ENCODE results near the gene PPFIA2. TPM values are rescaled to one million over a fixed set of nuclear protein-coding genes. Genes with fewer than 3 reads are reported as not detected.
A peak's percentile ranks its signal among the peaks of the same experiment; 100 is the strongest.

Gene PPFIA2
- total RNA-seq, 1 donor from 2014 or later = 1.0 TPM

GRCh38 chr12:81530352-81530751 lies 228.8 kb downstream of the PPFIA2 start:
- H3K4me1 ChIP-seq (ENCODE audit: control insufficient read depth in 3 of 3, insufficient read depth in 3 of 3, low read length in 3 of 3) = no peaks in the 10 kb centered on the region

DNA sequence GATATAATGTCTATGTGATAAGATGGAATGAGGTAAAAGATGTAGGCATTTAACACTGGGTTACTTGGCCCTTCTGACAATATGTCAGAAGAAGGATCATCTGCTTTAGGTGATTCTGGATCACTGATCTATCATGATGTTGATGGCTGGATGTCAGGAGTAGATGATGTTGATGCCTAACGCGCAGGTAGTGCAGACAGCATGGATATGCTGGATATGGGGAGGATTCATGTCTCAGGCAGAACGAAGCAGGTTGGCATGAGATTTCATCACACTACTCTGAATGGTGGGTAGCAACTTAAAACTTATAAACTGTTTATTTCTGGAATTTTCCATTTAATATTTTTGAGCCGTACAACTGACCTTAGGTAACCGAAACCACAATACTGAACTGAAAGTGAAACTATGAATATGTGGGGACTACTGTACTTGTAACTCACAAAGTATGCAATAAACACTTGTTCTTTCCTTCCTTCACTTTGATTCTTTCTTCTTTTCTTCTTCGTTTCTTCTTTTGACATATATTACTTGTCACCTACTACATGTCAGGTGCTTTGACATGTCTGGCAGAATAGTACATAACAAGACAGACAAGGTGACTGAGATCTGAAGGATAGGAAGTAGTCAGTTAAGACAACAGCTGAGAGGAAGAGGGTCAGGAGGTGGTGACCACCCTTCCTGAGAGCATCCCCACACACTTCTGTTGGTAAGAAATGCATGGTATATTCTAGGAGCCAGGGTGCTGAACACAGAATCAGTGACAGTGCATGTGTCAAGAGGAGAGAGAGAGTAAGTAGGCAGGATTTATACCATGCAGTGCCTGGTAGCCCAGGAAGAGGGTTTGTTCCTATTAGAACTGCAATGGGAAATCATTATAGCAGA lies 238.8 kb downstream of the PPFIA2 start:
- Histone ChIP-seq H3K4me1 (ENCODE audit: control insufficient read depth in 3 of 3, insufficient read depth in 3 of 3, low read length in 3 of 3) (no peaks in the 10 kb centered on the region), H3K4me3 (ENCODE audit: low read length in 3 of 3) (peak overlapping the region; percentile 11 to 39 (median 14)), H3K36me3 (ENCODE audit: control insufficient read depth in 3 of 3, insufficient read depth in 3 of 3, low read length in 3 of 3) (no peaks in the 10 kb centered on the region), H3K9ac (ENCODE audit: low read depth in 1 of 3, low read length in 3 of 3) (no peak overlapping the region), H3K27ac (ENCODE audit: low read depth, low read length) (no peak overlapping the region), H3K27me3 (ENCODE audit: control insufficient read depth in 3 of 3, insufficient read depth in 3 of 3, low read length in 3 of 3) (no peaks in the 10 kb centered on the region), H3K9me3 (ENCODE audit: control insufficient read depth in 3 of 3, low read length in 3 of 3) (peaks cover 0 to 3% (median 0%) of the 10 kb centered on the region in 3 donors)

More at GRCh38 chr12:81530352-81530751, 228.8 kb downstream of the PPFIA2 start:
- H3K4me3 ChIP-seq (ENCODE audit: low read length in 3 of 3) = no peak overlapping the region
- no peak overlapping the region for H3K9ac ChIP-seq (ENCODE audit: low read depth in 1 of 3, low read length in 3 of 3)
- H3K36me3 ChIP-seq (ENCODE audit: control insufficient read depth in 3 of 3, insufficient read depth in 3 of 3, low read length in 3 of 3) = no peaks in the 10 kb centered on the region
- H3K9me3 ChIP-seq (ENCODE audit: control insufficient read depth in 3 of 3, low read length in 3 of 3) = no peaks in the 10 kb centered on the region
- H3K27me3 ChIP-seq (ENCODE audit: control insufficient read depth in 3 of 3, insufficient read depth in 3 of 3, low read length in 3 of 3) = no peaks in the 10 kb centered on the region
- no peak overlapping the region for H3K27ac ChIP-seq (ENCODE audit: low read depth, low read length)

DNA sequence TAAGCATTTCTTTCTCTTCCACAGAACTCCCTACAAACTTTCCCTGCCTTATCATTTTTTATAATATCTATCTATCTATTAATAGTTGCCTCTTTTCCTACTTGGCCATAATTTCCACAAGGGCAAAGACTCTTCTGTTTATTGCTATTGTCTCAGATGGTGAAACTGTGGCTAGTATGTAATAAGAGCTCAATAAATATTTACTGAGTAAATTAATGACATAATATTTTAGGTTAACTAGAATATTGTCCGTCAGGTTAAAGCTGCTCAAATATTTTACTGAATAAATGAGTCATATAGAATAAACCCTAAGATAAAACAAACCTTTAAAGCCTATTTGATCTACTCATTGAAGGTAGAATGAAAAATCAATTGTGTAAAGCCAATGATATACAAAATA lies 240.5 kb downstream of the PPFIA2 start:
- H3K4me1 ChIP-seq (ENCODE audit: control insufficient read depth in 3 of 3, insufficient read depth in 3 of 3, low read length in 3 of 3) = no peaks in the 10 kb centered on the region

DNA sequence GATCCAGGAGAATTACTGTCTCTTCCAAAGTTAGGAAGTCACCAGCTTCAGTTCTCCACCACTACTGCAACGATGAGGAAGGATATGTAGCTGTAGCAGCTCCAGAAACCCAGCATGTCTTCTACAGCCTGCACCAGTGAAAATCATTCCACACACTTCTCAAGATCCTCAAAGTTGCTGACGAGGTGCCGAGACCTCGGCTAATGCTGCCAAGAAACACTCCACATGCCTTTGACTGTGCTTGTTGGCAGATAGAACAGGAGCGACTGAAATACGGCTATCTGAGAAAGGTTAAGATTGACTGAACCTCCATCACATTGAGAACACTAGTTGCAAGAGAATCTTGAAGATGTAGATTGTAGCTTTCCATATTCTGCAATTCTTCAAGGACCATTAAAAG lies 241.9 kb downstream of the PPFIA2 start:
- Histone ChIP-seq H3K36me3 (ENCODE audit: control insufficient read depth in 3 of 3, insufficient read depth in 3 of 3, low read length in 3 of 3) (no peaks in the 10 kb centered on the region), H3K4me3 (ENCODE audit: low read length in 3 of 3) (no peak overlapping the region), H3K9me3 (ENCODE audit: control insufficient read depth in 3 of 3, low read length in 3 of 3) (peaks cover 0 to 3% (median 0%) of the 10 kb centered on the region in 3 donors), H3K27me3 (ENCODE audit: control insufficient read depth in 3 of 3, insufficient read depth in 3 of 3, low read length in 3 of 3) (no peaks in the 10 kb centered on the region), H3K9ac (ENCODE audit: low read depth in 1 of 3, low read length in 3 of 3) (no peak overlapping the region), H3K4me1 (ENCODE audit: control insufficient read depth in 3 of 3, insufficient read depth in 3 of 3, low read length in 3 of 3) (no peaks in the 10 kb centered on the region), H3K27ac (ENCODE audit: low read depth, low read length) (no peak overlapping the region)

More for the DNA sequence above, 240.5 kb downstream of the PPFIA2 start:
- Histone ChIP-seq H3K9ac (ENCODE audit: low read depth in 1 of 3, low read length in 3 of 3) (no peak overlapping the region), H3K4me3 (ENCODE audit: low read length in 3 of 3) (no peak overlapping the region), H3K36me3 (ENCODE audit: control insufficient read depth in 3 of 3, insufficient read depth in 3 of 3, low read length in 3 of 3) (no peaks in the 10 kb centered on the region), H3K27ac (ENCODE audit: low read depth, low read length) (no peak overlapping the region), H3K9me3 (ENCODE audit: control insufficient read depth in 3 of 3, low read length in 3 of 3) (peaks cover 0 to 3% (median 0%) of the 10 kb centered on the region in 3 donors), H3K27me3 (ENCODE audit: control insufficient read depth in 3 of 3, insufficient read depth in 3 of 3, low read length in 3 of 3) (no peaks in the 10 kb centered on the region)

DNA sequence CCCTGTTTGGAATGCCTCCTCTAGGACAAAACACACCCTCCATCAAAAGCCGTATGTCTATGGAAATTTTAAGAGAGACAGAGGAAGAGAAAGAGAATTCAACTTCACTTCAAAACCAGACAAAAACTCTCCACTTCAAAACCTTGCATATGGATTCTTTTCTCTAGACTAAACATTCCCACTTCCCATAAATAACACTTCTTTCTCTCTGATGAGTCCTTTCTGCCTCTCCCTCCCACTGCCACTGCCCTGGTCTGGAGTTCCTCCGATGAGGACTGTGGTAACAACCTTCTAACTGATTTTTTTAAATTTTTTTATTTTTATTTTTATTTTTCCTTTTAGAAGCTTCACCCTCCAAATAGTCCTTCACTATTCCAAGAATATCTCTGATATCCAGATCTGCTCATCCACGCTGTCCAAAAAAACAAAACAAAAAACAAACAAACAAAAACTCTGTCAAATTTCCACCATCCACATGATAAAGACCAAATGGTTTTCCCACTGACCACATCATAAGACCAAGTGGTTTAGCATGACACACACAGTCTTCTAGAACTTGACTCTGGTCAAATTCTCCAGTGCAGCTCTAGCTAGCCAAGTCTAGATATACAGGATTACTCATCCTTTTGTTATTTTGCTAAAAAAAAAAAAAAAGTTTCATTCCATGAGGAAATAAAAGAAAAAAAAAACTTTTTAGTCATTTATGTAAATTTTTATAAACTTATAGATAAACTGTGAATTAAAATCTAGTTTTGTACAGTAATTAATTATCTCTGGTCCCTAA lies 256.0 kb downstream of the PPFIA2 start:
- H3K27me3 ChIP-seq (ENCODE audit: control insufficient read depth in 3 of 3, insufficient read depth in 3 of 3, low read length in 3 of 3) = no peaks in the 10 kb centered on the region
- no peak overlapping the region for H3K27ac ChIP-seq (ENCODE audit: low read depth, low read length)
- H3K4me1 ChIP-seq (ENCODE audit: control insufficient read depth in 3 of 3, insufficient read depth in 3 of 3, low read length in 3 of 3) = no peaks in the 10 kb centered on the region
- no peaks in the 10 kb centered on the region for H3K36me3 ChIP-seq (ENCODE audit: control insufficient read depth in 3 of 3, insufficient read depth in 3 of 3, low read length in 3 of 3)
- no peaks in the 10 kb centered on the region for H3K9me3 ChIP-seq (ENCODE audit: control insufficient read depth in 3 of 3, low read length in 3 of 3)
- H3K9ac ChIP-seq (ENCODE audit: low read depth in 1 of 3, low read length in 3 of 3) = no peak overlapping the region
- H3K4me3 ChIP-seq (ENCODE audit: low read length in 3 of 3) = no peak overlapping the region

DNA sequence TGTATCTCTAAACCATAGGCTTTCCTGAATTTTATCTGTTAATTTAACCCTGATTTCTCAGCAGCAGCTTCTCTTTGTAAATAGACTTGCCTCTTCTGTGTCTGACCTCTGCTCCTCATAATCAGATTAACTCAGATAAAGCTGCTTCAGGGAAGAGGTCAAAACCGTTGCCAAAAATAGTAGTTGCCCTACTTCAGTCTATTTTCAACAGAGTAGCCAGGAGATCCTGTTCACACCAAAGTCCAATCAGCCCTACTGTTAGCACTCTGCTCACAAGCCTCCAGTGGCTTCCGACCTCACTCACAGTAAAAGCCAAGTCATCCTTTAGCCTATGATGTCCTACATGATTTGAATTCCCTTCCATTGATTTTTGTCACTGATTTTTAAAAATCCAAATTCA lies 258.4 kb downstream of the PPFIA2 start:
- no peaks in the 10 kb centered on the region for H3K36me3 ChIP-seq (ENCODE audit: control insufficient read depth in 3 of 3, insufficient read depth in 3 of 3, low read length in 3 of 3)
- H3K4me1 ChIP-seq (ENCODE audit: control insufficient read depth in 3 of 3, insufficient read depth in 3 of 3, low read length in 3 of 3) = no peaks in the 10 kb centered on the region
- H3K4me3 ChIP-seq (ENCODE audit: low read length in 3 of 3) = no peak overlapping the region
- no peak overlapping the region for H3K27ac ChIP-seq (ENCODE audit: low read depth, low read length)
- no peaks in the 10 kb centered on the region for H3K27me3 ChIP-seq (ENCODE audit: control insufficient read depth in 3 of 3, insufficient read depth in 3 of 3, low read length in 3 of 3)
- no peak overlapping the region for H3K9ac ChIP-seq (ENCODE audit: low read depth in 1 of 3, low read length in 3 of 3)
- no peaks in the 10 kb centered on the region for H3K9me3 ChIP-seq (ENCODE audit: control insufficient read depth in 3 of 3, low read length in 3 of 3)

DNA sequence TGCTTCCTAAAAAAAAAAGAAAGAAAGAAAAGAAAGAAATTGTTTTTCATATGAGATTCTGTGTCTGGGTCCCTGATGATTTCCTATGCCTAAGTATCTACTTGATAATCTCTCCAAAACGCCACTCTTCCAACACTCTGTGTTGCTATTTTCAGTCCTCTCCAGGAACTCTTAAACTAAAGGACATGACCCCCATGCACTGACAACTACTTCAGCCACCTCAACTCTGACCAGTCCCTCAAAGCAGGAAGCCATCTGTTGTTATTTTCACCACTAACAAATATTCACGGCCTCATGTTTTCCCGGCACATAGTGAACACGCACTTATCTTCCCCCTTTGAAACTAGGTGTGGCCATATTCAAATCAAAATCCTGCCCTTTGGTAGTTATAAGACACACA lies 259.3 kb downstream of the PPFIA2 start:
- Histone ChIP-seq H3K4me3 (ENCODE audit: low read length in 3 of 3) (no peak overlapping the region), H3K9me3 (ENCODE audit: control insufficient read depth in 3 of 3, low read length in 3 of 3) (no peaks in the 10 kb centered on the region), H3K4me1 (ENCODE audit: control insufficient read depth in 3 of 3, insufficient read depth in 3 of 3, low read length in 3 of 3) (no peaks in the 10 kb centered on the region), H3K9ac (ENCODE audit: low read depth in 1 of 3, low read length in 3 of 3) (no peak overlapping the region), H3K27ac (ENCODE audit: low read depth, low read length) (no peak overlapping the region), H3K27me3 (ENCODE audit: control insufficient read depth in 3 of 3, insufficient read depth in 3 of 3, low read length in 3 of 3) (no peaks in the 10 kb centered on the region), H3K36me3 (ENCODE audit: control insufficient read depth in 3 of 3, insufficient read depth in 3 of 3, low read length in 3 of 3) (no peaks in the 10 kb centered on the region)

- Histone ChIP-seq H3K27me3 (ENCODE audit: control insufficient read depth in 3 of 3, insufficient read depth in 3 of 3, low read length in 3 of 3) (no peaks in the 10 kb centered on the region), H3K4me3 (ENCODE audit: low read length in 3 of 3) (no peak overlapping the region), H3K9ac (ENCODE audit: low read depth in 1 of 3, low read length in 3 of 3) (no peak overlapping the region), H3K36me3 (ENCODE audit: control insufficient read depth in 3 of 3, insufficient read depth in 3 of 3, low read length in 3 of 3) (no peaks in the 10 kb centered on the region), H3K9me3 (ENCODE audit: control insufficient read depth in 3 of 3, low read length in 3 of 3) (no peaks in the 10 kb centered on the region), H3K4me1 (ENCODE audit: control insufficient read depth in 3 of 3, insufficient read depth in 3 of 3, low read length in 3 of 3) (no peaks in the 10 kb centered on the region), H3K27ac (ENCODE audit: low read depth, low read length) (no peak overlapping the region)
Measured at GRCh38 chr12:81492131-81492720, 266.9 kb downstream of the PPFIA2 start.

GRCh38 chr12:81472934-81473333 lies 286.2 kb downstream of the PPFIA2 start:
- no peak overlapping the region for H3K27ac ChIP-seq (ENCODE audit: low read depth, low read length)
- H3K36me3 ChIP-seq (ENCODE audit: control insufficient read depth in 3 of 3, insufficient read depth in 3 of 3, low read length in 3 of 3) = no peaks in the 10 kb centered on the region
- H3K9ac ChIP-seq (ENCODE audit: low read depth in 1 of 3, low read length in 3 of 3) = no peak overlapping the region
- no peaks in the 10 kb centered on the region for H3K4me1 ChIP-seq (ENCODE audit: control insufficient read depth in 3 of 3, insufficient read depth in 3 of 3, low read length in 3 of 3)
- H3K4me3 ChIP-seq (ENCODE audit: low read length in 3 of 3) = no peak overlapping the region
- no peaks in the 10 kb centered on the region for H3K27me3 ChIP-seq (ENCODE audit: control insufficient read depth in 3 of 3, insufficient read depth in 3 of 3, low read length in 3 of 3)
- H3K9me3 ChIP-seq (ENCODE audit: control insufficient read depth in 3 of 3, low read length in 3 of 3) = no peaks in the 10 kb centered on the region

GRCh38 chr12:81470923-81471322 lies 288.2 kb downstream of the PPFIA2 start:
- Histone ChIP-seq H3K36me3 (ENCODE audit: control insufficient read depth in 3 of 3, insufficient read depth in 3 of 3, low read length in 3 of 3) (no peaks in the 10 kb centered on the region), H3K4me3 (ENCODE audit: low read length in 3 of 3) (no peak overlapping the region), H3K4me1 (ENCODE audit: control insufficient read depth in 3 of 3, insufficient read depth in 3 of 3, low read length in 3 of 3) (no peaks in the 10 kb centered on the region), H3K9ac (ENCODE audit: low read depth in 1 of 3, low read length in 3 of 3) (no peak overlapping the region), H3K9me3 (ENCODE audit: control insufficient read depth in 3 of 3, low read length in 3 of 3) (no peaks in the 10 kb centered on the region), H3K27me3 (ENCODE audit: control insufficient read depth in 3 of 3, insufficient read depth in 3 of 3, low read length in 3 of 3) (no peaks in the 10 kb centered on the region), H3K27ac (ENCODE audit: low read depth, low read length) (no peak overlapping the region)
